Fibroblast of pulmonary artery (primary cell): ENCODE measurements around the gene ATP2B2.
A peak's percentile ranks its signal among the peaks of the same experiment; 100 is the strongest.

ENCODE experiments used
- DNase-seq: peaks from one replicate; pipeline ENCODE4 v3.0.0-alpha.2; 2010; ENCODE audit warnings: low read depth
- H3K4me3 ChIP-seq: replicated peaks from 2 replicates; pipeline ENCODE4 v1.5.1; 2011; ENCODE audit warnings: low read depth, mild to moderate bottlenecking, control low read depth, low read length, moderate library complexity
- CTCF ChIP-seq: IDR thresholded peaks from 2 replicates; pipeline ENCODE4 v1.5.1; 2011; ENCODE audit warnings: mild to moderate bottlenecking, control low read depth, low read length, inconsistent platforms; ENCODE audit errors: missing control alignments

The ATP2B2 gene

GRCh38 chr3:10523561-10523960 lies 18.2 kb upstream of the ATP2B2 start:
- no peak for DNase-seq

GRCh38 chr3:10522646-10523303 lies 17.4 kb upstream of the ATP2B2 start:
- DNase-seq: no peak
- no peak overlapping the region for H3K4me3 ChIP-seq
- TF ChIP-seq CTCF: no peak

More at GRCh38 chr3:10523561-10523960, 18.2 kb upstream of the ATP2B2 start:
- no peak for TF ChIP-seq CTCF
- H3K4me3 ChIP-seq: no peak overlapping the region

- H3K4me3 ChIP-seq: no peak overlapping the region
- no peak for DNase-seq
- TF ChIP-seq CTCF: no peak
Observed at GRCh38 chr3:10521772-10522441, 16.5 kb upstream of the ATP2B2 start.

- no peak overlapping the region for H3K4me3 ChIP-seq
- DNase-seq: no peak
- no peak for TF ChIP-seq CTCF
Observed at GRCh38 chr3:10520072-10520471, 14.7 kb upstream of the ATP2B2 start.

GRCh38 chr3:10519236-10519635 lies 13.8 kb upstream of the ATP2B2 start:
- DNase-seq: no peak
- TF ChIP-seq CTCF: no peak
- H3K4me3 ChIP-seq: no peak overlapping the region

GRCh38 chr3:10518506-10519150 lies 13.2 kb upstream of the ATP2B2 start:
- no peak overlapping the region for H3K4me3 ChIP-seq
- DNase-seq: peak; percentile 5
- TF ChIP-seq CTCF: no peak
